ENCODE data around the gene UBA1.

DNA sequence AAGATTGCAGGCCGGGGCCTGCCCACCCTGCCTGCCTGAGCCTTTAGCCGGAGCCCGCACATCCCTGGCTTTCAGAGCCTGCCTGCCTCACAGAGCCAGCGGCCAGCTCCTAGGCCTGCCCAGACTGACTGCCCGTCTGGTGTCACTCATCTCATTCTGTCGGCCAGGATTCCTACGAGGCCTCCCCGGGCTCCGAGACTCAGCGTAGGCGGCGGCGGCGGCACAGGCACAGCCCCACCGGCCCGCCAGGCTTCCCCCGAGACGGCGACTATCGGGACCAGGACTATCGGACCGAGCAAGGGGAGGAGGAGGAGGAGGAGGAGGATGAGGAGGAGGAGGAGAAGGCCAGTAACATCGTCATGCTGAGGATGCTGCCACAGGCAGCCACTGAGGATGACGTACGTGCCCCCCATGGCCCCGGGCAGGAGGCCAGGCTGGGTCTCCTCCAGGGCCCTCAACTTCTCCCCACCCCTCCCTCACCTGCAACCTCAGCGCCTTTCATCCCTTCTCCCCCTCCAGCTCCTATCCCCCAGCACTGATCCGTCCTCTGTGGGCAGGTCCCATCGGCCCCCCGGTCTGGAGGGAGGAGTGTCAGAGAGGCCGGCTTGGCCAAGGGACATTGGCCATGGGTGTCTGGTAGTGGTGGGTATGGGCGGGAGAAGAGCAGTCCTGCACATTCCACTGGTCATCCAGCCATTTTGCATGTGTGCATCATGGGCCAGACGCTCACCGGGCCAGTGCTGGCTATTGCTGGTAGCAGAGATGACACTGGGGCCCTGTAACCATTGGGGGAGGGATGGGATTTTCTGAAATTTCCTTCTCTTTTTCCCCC, 22.6 kb upstream of the UBA1 start:
- TF ChIP-seq CTCF (IDR thresholded peaks at IDR 0.05; ENCODE audit: low read length): no peak
- TF ChIP-seq EZH2 (optimal IDR thresholded peaks at IDR 0.05; ENCODE audit: low read depth, low read length): no peak

All from MM.1S (cell line).